C4-2B (cell line): ENCODE results near the gene ABCB4.

Source experiments
- H3K27ac ChIP-seq: fragments of 450-650 bp; 2 replicates; pipeline ENCODE4 v1.5.1; 2017
- CTCF ChIP-seq: fragments of 450-650 bp; conservative IDR thresholded peaks from 2 replicates; pipeline ENCODE4 v1.5.1; 2017; ENCODE audit warnings: mild to moderate bottlenecking
- ZFX ChIP-seq: fragments of 450-650 bp; IDR thresholded peaks from 2 replicates; pipeline ENCODE4 v1.6.1; 2017

The ABCB4 gene

GRCh38 chr7:87395442-87396020, 79.9 kb downstream of the ABCB4 start:
- no peak overlapping the region for H3K27ac ChIP-seq
- no peak for TF ChIP-seq CTCF
- no peak for TF ChIP-seq ZFX

DNA sequence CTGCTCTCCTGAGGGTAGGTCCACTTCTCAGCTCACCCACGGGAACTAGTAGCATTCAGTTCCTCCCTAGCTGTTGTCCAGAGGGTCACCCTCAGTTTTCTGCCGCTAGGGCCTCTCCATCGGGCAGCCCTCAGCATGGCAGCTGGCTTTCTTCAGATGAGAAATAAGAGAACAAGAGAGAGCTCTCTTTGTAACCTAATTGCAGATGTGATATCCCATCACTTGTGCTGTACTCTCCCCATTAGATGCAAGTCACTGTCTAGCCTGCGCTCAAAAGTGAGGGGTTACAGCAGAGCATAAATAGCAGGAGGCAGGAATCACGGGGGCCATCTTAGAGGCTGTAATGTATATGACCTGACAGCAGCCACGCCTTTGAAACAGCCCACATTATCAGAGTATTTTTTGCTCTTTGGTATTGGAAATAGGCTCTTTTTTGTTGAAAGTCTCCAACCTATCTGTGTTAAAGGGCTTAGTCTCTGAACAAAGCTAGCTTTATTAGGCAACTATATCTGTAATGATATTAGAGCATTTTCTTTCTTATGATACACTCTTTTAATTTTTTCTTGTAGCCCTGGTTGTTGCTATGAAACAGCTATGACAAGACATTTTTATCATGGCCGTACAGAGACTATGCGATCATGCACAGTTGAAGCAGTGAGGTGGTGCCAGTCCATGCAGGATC, 84.3 kb downstream of the ABCB4 start:
- no peak overlapping the region for H3K27ac ChIP-seq
- no peak for TF ChIP-seq ZFX
- TF ChIP-seq CTCF = no peak

GRCh38 chr7:87380905-87381304, 94.6 kb downstream of the ABCB4 start:
- TF ChIP-seq CTCF (no peak), ZFX (no peak)
- no peak overlapping the region for H3K27ac ChIP-seq

- no peak overlapping the region for H3K27ac ChIP-seq
- no peak for TF ChIP-seq CTCF
- no peak for TF ChIP-seq ZFX
Observed at GRCh38 chr7:87375662-87376435, 99.6 kb downstream of the ABCB4 start.

DNA sequence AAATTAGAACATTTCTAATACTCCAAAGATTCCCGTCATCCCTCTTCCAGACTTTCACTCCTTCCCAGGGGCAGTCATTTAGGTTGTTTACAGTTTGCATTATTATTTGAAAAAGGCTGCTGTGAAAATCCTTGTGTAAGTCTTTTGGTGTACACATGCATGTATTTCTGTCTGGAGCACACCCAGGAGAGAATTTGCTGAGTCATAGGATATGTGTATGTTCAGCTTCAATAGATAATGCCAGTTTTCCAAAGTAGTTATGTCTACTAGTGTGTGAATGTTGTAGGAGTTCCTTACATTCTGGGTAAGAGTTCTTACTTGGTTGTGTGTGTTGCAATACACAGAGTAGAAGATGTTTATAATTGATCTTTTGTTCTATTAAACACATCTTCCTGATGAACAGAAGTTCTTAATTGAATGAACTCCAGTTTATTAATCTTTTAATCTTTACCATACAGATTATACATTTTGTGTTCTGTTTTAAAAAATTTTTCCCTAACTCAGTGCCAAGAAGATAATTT, 104.8 kb downstream of the ABCB4 start:
- TF ChIP-seq ZFX (no peak), CTCF (no peak)
- H3K27ac ChIP-seq = no peak overlapping the region

GRCh38 chr7:87369216-87369615, 106.3 kb downstream of the ABCB4 start:
- no peak overlapping the region for H3K27ac ChIP-seq
- no peak for TF ChIP-seq CTCF
- no peak for TF ChIP-seq ZFX

- H3K27ac ChIP-seq = no peak overlapping the region
- no peak for TF ChIP-seq CTCF
- no peak for TF ChIP-seq ZFX
Observed at GRCh38 chr7:87364246-87364645, 111.2 kb downstream of the ABCB4 start.
